Prostate gland (tissue), 2 donors: ENCODE results near the gene GLG1.
A peak's percentile ranks its signal among the peaks of the same experiment; 100 is the strongest.

ENCODE experiments used
- POLR2A ChIP-seq: fragments of 450-650 bp; IDR thresholded peaks from one replicate; pipeline ENCODE4 v1.6.1; 2016; ENCODE audit warnings: antibody characterized with exemption, mild to moderate bottlenecking
- TF ChIP-seq, protein P1 (sequence below), 4 experiments: fragments of 200-600 bp in 2 of 4; fragments of 450-650 bp in 2 of 4; sonication (generic) in 2 of 4; IDR thresholded peaks; 1 replicate in 3 of 4; 2 replicates in 1 of 4; pipeline ENCODE4 v1.5.1; 2016 to 2019; ENCODE audit warnings: antibody characterized with exemption in 4 of 4, mild to moderate bottlenecking in 2 of 4, moderate library complexity in 2 of 4

DNA sequence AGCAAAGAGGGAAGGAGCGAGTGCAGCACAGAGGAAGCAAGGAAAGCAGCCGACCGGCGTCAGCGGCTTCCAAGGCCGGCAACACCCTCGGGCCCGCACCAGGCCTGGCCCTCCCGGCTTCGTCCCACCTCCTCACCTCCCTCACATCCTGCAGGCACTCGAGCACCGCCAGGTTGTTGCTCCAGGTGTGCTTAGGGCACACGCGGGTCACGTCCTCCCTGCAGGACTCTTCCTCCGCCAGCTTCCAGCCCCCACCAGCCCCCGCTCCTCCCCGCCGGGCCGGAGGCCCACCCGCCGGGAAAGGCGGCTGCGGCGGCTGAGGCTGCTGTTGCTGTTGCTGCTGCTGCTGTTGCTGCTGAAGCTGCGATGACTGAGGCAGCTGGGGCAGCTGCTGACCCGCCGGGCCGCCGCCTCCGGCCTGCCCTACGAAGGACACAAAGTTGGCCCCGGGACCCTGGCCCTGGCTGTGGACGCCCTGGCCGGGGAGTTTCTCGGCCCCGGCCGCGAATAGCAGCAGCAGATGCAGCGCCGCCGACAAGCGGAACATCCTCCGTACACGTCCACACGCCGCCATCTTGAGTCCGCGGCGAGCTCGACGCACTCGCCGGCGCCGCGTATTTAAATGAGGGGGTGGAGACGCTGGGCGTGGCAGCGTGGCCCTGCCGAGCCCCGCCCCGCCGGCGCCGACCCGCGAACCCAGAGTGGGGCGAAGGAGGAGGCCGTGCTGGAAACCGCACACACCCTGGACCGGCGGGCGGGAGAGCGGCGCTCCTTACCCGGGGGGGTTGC lies at the start of gene GLG1:
- TF ChIP-seq, protein P1, sequence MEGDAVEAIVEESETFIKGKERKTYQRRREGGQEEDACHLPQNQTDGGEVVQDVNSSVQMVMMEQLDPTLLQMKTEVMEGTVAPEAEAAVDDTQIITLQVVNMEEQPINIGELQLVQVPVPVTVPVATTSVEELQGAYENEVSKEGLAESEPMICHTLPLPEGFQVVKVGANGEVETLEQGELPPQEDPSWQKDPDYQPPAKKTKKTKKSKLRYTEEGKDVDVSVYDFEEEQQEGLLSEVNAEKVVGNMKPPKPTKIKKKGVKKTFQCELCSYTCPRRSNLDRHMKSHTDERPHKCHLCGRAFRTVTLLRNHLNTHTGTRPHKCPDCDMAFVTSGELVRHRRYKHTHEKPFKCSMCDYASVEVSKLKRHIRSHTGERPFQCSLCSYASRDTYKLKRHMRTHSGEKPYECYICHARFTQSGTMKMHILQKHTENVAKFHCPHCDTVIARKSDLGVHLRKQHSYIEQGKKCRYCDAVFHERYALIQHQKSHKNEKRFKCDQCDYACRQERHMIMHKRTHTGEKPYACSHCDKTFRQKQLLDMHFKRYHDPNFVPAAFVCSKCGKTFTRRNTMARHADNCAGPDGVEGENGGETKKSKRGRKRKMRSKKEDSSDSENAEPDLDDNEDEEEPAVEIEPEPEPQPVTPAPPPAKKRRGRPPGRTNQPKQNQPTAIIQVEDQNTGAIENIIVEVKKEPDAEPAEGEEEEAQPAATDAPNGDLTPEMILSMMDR (IDR thresholded peaks at IDR 0.05), result peak in 1 of 4 experiments; percentile 1
- TF ChIP-seq POLR2A, result peak; percentile 87
